Kidney tubule cell (primary cell): ENCODE results near the gene ZNF691.
"Not testable (repeated sequence)": the region's sequence is repeated elsewhere in the genome, so short reads cannot be mapped to it uniquely, and the experiment has no call there.

ENCODE experiments used
- DNase-seq: peaks from one replicate; pipeline ENCODE4 v3.0.0-alpha.2; 2018; ENCODE audit warnings: low spot score

The ZNF691 gene

GRCh38 chr1:42832641-42833240 is 13.7 kb upstream of the ZNF691 start:
- DNase-seq, result no peak

- DNase-seq, result no peak
These were observed 12.4 kb upstream of the ZNF691 start for GRCh38 chr1:42833981-42834380.

DNA sequence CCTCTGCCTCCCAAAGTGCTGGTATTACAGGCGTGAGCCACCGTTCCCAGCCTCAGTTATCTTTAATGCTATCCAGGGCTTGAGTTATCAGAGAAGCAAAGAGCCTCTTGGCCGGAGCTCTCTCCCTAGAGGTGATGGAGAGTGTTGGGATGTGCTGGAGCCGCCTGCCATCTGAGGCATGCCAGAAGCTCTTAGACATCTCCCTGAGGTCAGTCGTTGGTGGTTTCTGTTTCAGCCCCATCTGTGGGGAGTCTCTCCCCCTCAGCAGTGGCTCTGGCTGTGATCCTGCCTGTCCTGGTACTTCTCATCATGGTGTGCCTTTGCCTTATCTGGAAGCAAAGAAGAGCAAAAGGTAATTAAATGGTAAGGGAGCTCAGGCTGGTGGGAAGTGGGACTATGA is 11.6 kb upstream of the ZNF691 start:
- DNase-seq, result no peak

DNA sequence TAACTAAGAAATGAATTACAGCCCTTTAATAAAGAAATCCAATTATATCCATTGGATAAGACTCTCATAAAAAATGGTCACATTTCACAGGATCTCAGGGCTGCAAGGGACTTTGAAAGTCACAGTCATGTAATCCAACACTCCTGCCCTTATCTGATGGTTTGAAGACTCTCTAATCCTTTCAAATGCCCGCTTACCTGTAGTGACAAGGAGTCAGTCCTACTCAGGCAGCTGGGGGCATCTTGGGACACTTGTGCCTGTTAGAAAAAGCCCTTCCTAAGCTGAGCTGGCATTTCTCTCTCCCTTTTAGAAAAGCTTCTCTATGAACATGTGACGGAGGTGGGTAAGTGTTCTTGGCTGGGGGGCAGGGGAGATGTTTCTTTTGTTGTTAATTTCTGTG is 11.0 kb upstream of the ZNF691 start:
- no peak for DNase-seq

DNA sequence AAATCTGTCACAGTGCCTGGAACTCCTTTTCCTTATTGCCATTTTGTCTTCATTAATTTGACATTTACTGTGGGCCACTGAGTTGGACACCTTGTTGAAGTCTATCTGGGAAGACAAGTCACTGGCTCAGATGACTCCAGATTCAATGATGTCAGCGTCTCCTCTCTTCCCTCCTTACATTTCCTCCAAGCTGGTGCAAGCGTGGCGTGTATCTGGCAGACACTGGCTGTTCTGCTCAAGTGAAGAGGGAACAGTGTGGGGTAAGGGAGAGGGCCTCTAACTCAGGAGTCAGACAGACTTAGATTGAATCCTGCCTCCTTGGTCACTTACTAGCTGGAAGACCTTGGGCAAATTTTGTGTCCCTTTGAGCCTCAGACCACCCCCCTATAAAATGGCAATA is 8.7 kb upstream of the ZNF691 start:
- no peak for DNase-seq

DNA sequence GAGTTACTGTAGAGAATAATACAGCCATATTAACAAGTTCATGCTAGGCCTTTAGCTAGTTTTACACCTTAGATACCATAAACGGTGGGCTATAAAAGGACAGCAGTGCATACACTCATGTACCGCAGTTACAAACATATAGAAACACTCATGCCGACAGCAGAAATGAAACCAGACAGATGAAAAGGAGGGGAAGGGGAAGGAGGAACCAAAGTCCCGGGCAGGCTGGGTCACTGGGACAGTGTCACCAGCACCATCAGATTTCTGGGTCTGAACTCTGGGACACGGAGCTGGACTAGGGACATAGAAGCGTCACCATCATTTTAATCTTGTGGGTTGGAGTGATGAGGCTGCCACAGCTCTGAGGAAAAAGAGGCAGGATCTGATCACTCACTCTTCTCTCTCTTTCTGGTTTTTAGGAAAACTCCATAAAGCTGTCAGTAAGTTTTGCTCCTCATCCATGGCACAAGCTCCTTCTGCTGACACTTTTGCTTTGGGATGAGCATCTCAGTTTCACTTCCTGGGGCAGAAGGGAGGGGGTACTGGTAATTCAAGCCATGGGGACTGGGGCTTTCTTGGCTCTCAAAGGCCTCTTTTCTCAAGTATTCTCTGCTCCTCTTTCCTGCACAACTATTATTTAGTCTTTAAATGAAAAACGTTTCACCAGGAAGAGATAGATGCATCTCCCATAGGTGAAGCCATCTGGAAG is 7.8 kb upstream of the ZNF691 start:
- DNase-seq, result no peak

DNA sequence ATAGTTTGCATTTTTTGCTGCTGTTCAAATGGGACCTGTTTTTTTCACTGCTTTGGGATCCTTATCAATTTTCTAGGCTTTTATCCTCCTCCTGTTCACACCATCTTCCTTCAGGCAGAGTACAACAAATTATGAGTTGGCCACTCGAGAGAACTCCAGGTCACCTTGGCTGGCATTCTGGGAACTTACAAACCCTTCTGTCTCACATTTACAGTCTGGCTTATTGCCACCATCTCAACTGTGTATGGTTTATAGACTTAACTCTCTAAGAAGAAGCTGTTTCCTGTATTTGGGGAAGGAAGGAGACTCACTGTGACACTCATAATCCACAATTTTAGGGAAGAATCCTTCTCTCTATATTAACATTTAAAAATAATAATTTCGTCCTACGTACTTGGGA is 5.4 kb upstream of the ZNF691 start:
- no peak for DNase-seq

DNA sequence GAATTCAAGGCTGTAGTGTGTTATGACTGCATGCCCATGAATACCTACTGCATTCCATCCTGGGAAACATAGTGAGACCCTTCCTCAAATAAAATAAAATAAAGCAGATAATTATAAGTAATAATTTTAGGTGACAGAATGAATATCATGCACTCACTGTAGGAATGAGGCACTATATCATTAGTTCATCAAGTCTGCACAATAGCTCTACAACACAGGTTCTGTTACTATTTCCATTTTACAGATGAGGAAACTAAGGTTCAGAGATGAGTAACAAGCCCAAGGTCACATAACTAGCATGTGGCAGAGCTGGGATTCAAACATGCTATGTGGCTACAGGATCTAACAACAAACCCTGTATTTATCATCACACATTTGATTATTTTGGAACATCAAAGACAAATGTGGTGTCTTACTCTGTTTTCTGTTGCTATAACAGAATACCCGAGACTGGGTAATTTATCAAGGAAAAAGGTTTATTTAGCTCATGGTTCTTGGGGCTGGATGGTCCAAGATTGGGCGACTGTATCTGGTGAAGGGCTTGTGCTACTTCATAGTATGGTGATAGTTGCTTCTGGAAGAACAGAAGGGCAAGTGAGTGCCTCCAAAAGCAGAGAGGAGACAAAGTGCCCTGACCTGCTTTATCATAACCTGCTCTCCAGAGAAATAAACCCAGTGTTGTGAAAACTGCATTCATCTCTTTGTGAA is 4.8 kb upstream of the ZNF691 start:
- no peak for DNase-seq

- peak; percentile 74 for DNase-seq
These were observed 1.7 kb upstream of the ZNF691 start for GRCh38 chr1:42844592-42845140.

DNA sequence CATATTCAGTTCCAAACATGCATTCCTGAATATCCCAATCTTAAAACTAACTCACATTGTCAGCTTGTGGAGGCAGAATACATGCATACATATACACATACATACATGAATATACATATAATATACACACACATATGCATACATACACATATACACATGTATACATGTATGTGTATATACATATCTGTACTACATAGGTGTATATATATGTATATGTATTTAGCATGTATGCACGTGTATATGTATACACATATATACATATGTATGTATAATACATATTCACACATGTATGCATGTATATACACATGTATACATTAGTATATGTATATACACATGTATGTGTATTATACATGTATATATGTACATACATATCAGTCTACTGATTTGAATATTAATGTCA is 1.2 kb upstream of the ZNF691 start:
- DNase-seq, result no peak

DNA sequence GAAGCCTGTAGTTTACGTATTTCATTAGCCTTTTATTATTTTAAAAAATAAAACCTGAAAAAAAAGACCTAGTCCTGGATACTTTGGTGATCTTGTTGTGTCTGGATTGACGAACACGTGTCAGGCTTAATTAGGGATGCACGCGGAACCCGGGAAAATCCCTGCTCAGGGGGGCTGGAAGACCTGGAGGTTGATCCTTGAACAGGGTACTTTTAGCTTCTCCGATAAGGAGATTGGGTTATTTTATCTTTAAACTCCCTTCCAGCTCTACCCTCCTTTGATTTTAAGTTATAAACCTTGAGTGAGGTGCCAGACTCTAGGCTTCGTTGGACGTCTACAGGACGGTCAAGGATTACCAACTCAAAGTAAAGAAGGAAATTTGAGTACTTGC is 552 bp upstream of the ZNF691 start:
- no peak for DNase-seq

DNA sequence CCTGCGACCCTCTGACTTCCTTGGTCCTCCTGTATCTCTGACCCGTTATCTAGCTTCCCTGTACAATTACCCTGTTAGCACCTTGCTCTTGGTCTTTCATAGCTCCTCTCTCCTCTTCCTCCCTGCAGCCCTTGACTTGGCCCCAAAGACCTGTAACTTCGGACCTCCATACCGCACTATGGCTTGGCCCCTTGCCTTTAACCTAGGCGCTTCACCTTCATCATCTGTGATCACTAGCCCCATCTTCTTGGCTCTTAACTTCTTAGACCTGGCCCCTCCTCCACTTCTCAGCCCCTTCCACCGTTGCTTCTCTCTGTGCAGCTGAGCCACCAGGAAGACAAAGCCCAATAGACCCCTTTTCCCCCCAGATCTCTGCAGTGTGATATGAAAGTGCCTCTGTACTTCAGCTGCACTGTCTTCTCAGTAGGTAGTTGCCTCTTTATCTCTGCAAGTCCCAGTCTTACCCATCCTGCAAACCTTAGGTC is 740 bp downstream of the ZNF691 start:
- DNase-seq, result no peak

- no peak for DNase-seq
These were observed 1.5 kb downstream of the ZNF691 start for GRCh38 chr1:42847721-42848460.

DNA sequence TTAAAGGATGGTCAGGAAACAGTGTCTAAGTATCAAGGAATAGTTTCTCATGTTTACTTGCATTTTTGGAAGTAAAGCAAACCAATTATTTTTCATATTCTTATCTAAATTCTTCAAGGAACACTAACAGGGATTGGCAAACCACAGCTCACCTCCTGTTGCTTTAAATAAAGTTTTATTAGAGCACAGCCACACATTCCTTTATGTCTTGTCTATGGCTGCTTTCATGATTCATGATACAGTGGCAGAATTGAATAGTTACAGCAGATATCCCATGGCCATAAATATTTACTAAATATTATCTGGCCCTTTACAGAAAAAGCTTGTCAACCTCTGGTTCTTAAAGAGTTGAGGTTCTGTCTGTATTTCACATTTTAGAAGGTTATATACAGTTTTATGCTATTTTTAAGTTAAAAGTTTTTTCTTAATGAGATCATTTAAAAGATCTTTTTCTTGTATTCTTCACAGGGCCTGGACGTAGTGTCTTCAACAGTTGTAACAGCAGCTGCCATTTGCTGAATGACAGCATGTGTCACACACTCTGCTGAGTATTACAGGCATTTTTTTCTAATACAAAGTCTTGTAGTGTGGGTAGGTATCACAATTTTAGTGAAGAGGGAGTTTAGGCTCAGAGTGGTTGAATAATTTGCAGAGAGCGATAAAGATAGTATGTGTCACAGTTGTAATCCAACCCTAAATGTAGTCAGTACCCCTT is 2.6 kb downstream of the ZNF691 start:
- DNase-seq, result no peak

- DNase-seq, result no peak
These were observed 3.5 kb downstream of the ZNF691 start for GRCh38 chr1:42849944-42850343.

DNA sequence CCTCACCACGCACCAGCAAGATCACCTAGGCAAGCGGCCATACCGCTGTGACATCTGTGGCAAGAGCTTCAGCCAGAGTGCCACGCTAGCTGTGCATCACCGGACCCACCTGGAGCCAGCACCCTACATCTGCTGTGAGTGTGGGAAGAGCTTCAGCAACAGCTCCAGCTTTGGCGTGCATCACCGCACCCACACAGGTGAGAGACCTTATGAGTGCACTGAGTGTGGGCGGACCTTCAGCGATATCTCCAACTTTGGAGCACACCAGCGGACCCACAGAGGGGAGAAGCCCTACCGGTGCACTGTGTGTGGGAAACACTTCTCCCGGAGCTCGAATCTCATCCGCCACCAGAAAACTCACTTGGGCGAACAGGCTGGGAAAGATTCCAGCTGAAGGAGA is 5.0 kb downstream of the ZNF691 start:
- DNase-seq, result no peak

DNA sequence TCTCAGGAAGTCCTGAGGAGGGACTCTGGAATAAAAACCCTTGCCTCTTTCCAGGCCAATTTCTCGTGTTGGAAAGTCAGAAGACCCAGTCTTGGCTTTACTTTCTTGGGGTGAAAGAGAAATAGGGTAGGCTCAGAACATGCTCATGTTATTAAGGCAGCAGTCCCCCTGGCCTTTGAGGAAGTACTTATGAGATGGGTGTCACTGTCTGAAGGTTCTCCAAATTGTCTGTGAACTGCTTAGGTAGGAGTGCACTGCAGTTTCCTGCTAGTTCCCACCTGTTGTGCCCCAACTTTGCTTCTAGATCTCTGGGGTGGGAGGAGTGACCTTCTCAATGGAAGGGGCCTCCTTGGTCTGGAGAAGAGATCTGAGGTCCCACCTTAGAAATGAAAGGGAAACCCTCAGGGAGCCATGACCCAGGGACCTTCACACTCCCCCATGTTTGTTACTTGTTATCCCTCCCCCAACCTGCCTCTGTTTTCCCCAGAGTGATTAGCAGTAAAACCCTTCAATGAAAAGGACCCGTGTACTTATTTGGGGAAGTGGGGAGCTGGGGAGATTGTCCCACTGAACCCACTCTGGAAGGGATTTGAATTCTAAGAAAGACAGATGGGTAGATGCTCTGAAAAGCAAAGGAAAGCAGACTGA is 5.7 kb downstream of the ZNF691 start:
- no peak for DNase-seq

- DNase-seq, result no peak
These were observed 6.2 kb downstream of the ZNF691 start for GRCh38 chr1:42852608-42852980.

- DNase-seq, result no peak
These were observed 6.9 kb downstream of the ZNF691 start for GRCh38 chr1:42853116-42853884.

DNA sequence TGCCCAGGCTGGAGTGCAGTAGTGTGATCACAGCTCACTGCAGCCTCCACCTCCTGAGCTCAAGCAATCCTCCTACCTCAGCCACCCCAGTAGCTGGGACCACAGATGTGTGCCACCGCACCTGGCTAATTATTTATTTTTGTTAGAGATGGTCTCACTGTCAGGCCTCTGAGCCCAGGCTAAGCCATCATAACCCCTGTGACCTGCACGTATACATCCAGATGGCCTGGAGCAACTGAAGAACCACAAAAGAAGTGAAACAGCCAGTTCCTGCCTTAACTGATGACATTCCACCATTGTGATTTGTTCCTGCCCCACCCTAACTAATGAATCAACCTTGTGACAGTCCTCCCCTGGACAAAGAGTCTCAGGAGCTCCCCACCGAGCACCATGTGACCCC is 10.1 kb downstream of the ZNF691 start:
- not testable (repeated sequence) for DNase-seq
